M059J (cell line): ENCODE results near the gene KIF21B. TPM values are rescaled to one million over a fixed set of nuclear protein-coding genes. Genes with fewer than 3 reads are reported as not detected.
"Not testable (repeated sequence)": the region's sequence is repeated elsewhere in the genome, so short reads cannot be mapped to it uniquely, and the experiment has no call there.

Experiments
- DNase-seq: peaks from one replicate; pipeline ENCODE4 v3.0.0-alpha.2; 2012; ENCODE audit warnings: low read depth
- total RNA-seq: library from RNA; depleted of rRNA; stranded (reverse); fragments of >200 nt; shearing (Covaris generic); gene quantifications from 2 replicates; pipeline ENCODE4 v1.2.3, GENCODE V29; 2014

Gene KIF21B
- total RNA-seq, 1 experiment from 2014 or later, result 1.2 TPM

GRCh38 chr1:200972985-200973742 lies 50.4 kb downstream of the KIF21B start:
- no peak for DNase-seq

- DNase-seq, result peak; percentile 64
These were observed 51.4 kb downstream of the KIF21B start for GRCh38 chr1:200971955-200972711.

- no peak for DNase-seq
These were observed 52.0 kb downstream of the KIF21B start for GRCh38 chr1:200971428-200971903.

GRCh38 chr1:200970771-200971427 lies 52.6 kb downstream of the KIF21B start:
- no peak for DNase-seq

GRCh38 chr1:200969726-200970561 lies 53.6 kb downstream of the KIF21B start:
- peak; percentile 13 for DNase-seq

- DNase-seq, result peak; percentile 52
These were observed 54.8 kb downstream of the KIF21B start for GRCh38 chr1:200968469-200969410.

- no peak for DNase-seq
These were observed 55.6 kb downstream of the KIF21B start for GRCh38 chr1:200967693-200968468.

- no peak for DNase-seq
These were observed 56.6 kb downstream of the KIF21B start for GRCh38 chr1:200966934-200967333.

GRCh38 chr1:200965111-200965805 lies 58.3 kb downstream of the KIF21B start:
- DNase-seq, result no peak

- DNase-seq, result not testable (repeated sequence)
These were observed 59.6 kb downstream of the KIF21B start for GRCh38 chr1:200963888-200964287.

GRCh38 chr1:200963076-200963475 lies 60.4 kb downstream of the KIF21B start:
- peak; percentile 30 for DNase-seq

- no peak for DNase-seq
These were observed 60.9 kb downstream of the KIF21B start for GRCh38 chr1:200962631-200963030.

- not testable (repeated sequence) for DNase-seq
These were observed 61.4 kb downstream of the KIF21B start for GRCh38 chr1:200962151-200962550.

- DNase-seq, result no peak
These were observed 62.6 kb downstream of the KIF21B start for GRCh38 chr1:200960948-200961340.

- DNase-seq, result no peak
These were observed 63.1 kb downstream of the KIF21B start for GRCh38 chr1:200960236-200960947.

GRCh38 chr1:200959411-200959921 lies 64.0 kb downstream of the KIF21B start:
- DNase-seq, result no peak

- DNase-seq, result no peak
These were observed 64.9 kb downstream of the KIF21B start for GRCh38 chr1:200958597-200958996.

- DNase-seq, result no peak
These were observed 69.1 kb downstream of the KIF21B start for GRCh38 chr1:200954434-200954833.
